ENCODE results near the gene PPM1M.

The PPM1M gene

DNA sequence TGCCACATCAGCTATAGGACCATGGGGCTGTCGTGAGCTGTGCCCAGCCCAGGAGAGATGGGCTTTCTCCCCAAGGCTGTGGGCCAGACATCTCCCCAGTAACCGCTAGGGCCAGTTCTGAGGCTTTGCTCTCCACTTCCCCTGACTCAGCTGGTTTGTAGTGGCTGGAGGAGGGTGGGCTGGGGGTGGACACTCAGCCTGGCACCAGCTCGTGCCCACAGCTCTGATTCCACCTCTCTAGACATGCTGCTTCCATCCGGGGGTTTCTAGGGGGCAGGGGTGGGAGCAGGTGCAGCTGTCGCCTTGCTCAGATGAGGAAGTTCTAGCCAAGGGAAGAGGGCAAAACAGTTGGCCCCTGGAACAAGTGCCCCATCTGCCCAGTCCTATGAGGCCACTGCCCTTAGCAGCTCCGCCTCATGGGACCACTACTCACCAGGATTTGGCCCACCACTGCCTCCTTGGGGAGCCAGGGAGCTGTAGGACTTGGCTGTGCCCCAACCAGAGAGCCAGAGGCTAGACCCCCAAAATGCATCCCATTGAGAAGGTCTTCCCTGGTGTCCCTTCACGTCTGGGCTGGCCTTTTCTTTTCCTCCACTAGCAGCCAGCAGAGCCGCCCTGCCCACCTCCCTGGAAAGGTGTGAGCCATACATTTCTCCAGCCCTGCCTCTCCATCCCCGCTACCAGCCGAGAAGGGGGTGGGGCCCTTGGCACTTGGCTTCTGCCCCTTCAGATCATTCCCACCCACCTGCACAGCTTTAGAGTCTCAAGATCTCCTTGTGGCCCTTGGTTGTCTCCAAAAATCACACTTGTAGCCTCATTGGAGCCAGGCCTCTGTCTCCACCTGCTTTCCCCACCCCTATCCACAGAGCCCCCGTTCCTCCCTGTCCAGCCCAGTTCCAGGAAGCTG, 51.9 kb downstream of the PPM1M start:
- no peak for DNase-seq (ENCODE audit: low read depth)

DNA sequence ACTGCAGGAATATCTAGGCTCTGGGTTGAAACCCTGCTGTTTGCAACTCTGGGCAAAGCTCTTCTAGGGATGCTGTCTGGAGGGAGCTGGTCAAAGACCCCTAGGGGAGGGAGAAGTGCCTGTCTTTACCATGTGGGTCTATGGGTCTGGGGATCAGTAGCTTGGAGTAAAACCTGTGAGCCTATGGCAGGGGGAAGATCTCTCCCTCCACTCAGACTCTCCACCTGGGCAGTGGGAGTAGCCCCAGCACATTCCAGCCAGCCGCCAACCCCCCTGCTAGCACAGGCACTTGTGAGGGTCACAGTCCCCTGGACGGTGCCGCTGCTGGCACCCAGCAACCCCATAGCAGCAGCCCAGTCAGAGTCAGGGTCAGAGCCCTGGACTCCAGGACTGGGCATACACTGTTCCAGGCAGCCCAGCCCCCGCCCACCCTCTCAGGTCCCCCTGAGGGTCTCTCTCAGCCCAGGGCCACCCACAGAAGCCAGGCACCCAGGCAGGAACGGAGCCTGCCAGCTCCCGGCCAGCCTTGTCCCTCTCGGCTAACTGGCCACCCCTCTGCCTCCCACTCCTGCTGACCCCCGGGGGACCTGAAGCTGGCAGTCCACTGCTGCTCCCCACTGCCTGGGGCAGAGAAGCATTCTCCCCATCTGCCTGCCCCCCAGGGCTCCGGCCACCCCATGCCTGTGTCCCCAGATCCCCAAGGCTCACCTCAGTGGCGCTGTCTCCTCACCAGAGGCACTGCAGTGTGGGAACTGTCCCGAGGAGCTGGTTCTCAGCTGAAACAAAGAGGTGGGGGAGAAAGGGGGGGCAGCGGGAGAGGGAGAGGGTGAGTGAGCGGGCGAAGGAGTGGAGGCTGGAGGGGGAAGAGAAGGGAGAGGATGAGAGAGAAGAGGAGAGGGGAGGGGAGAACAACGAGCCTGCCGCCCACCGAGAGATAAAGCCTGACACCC, 52.9 kb downstream of the PPM1M start:
- DNase-seq (ENCODE audit: low read depth), result no peak

DNA sequence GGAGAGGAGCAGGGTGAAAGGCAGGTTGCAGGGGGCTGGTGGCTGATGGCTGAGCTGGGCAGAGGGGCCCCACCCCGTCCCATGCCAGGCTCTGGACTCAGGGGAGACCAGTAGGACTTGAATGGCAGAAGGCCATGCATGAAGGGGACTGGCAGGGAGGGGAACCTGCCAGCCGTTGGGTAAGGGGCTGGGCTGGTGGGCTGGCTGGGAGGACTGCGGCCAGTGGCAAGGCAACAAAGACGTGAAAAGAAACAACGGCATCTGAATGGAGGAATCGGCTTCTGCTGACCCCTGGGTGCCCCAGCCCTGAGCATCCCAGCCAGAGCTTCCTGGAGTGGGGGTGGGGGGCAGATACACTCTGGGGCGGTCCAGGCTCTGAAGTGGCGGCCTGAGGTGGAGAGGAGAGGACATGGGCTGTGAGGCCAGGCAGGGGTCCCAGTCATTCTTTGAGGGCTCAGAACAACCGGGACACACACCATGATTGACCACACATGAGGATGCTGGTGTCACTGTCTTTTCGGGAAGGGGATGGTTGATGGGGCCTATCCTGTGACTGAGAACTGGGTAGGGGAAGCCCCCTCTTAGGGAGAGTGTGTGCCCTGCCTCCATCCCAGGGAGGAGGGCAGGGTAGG, 53.8 kb downstream of the PPM1M start:
- no peak for DNase-seq (ENCODE audit: low read depth)
